IMR-90 (cell line): ENCODE measurements around the gene MACF1.

Experiments
- BHLHE40 ChIP-seq: fragments of 150-350 bp; IDR thresholded peaks from 2 replicates; pipeline ENCODE4 v1.6.1; 2016; ENCODE audit warnings: mild to moderate bottlenecking, low read depth, low read length
- CEBPB ChIP-seq: IDR thresholded peaks from 2 replicates; pipeline ENCODE4 v1.6.1; 2012; ENCODE audit warnings: low read depth, low read length, improper control_type of control experiment
- CHD1 ChIP-seq: IDR thresholded peaks from 2 replicates; pipeline ENCODE4 v1.6.1; 2012; ENCODE audit warnings: low read depth, low read length, improper control_type of control experiment
- FOS ChIP-seq: fragments of 150-350 bp; IDR thresholded peaks from 2 replicates; pipeline ENCODE4 v1.6.1; 2016; ENCODE audit warnings: low read depth, low read length
- MAFK ChIP-seq: IDR thresholded peaks from 2 replicates; pipeline ENCODE4 v1.6.1; 2012; ENCODE audit warnings: low read depth, low read length, improper control_type of control experiment
- MAZ ChIP-seq: IDR thresholded peaks from 2 replicates; pipeline ENCODE4 v1.6.1; 2012; ENCODE audit warnings: low read depth, mild to moderate bottlenecking, low read length, improper control_type of control experiment, moderate library complexity, borderline replicate concordance
- MXI1 ChIP-seq: IDR thresholded peaks from 2 replicates; pipeline ENCODE4 v1.6.1; 2012; ENCODE audit warnings: low read depth, mild to moderate bottlenecking, low read length, moderate library complexity, borderline replicate concordance
- NFE2L2 ChIP-seq: fragments of 150-350 bp; IDR thresholded peaks from 2 replicates; pipeline ENCODE4 v1.6.1; 2016; ENCODE audit warnings: low read depth, mild to moderate bottlenecking, low read length
- POLR2A ChIP-seq: IDR thresholded peaks from 2 replicates; pipeline ENCODE4 v1.6.1; 2012; ENCODE audit warnings: mild to moderate bottlenecking, low read depth, low read length
- RAD21 ChIP-seq: IDR thresholded peaks from 2 replicates; pipeline ENCODE4 v1.6.1; 2012; ENCODE audit warnings: low read length, improper control_type of control experiment
- RFX5 ChIP-seq: IDR thresholded peaks from 2 replicates; pipeline ENCODE4 v1.8.0; 2012; ENCODE audit warnings: low read depth, mild to moderate bottlenecking, low read length, moderate library complexity
- SMC3 ChIP-seq: fragments of 150-350 bp; IDR thresholded peaks from 2 replicates; pipeline ENCODE4 v1.6.1; 2016; ENCODE audit warnings: low read depth, mild to moderate bottlenecking, antibody characterized with exemption, low read length, moderate library complexity
- TF ChIP-seq, protein P1 (sequence below): conservative IDR thresholded peaks from 2 replicates; pipeline ENCODE4 v1.5.1; 2012; ENCODE audit warnings: mild to moderate bottlenecking, low read depth, low read length, improper control_type of control experiment
- TF ChIP-seq, protein P2 (sequence below): fragments of 150-350 bp; IDR thresholded peaks from 2 replicates; pipeline ENCODE4 v1.6.1; 2017; ENCODE audit warnings: mild to moderate bottlenecking, antibody characterized with exemption, low read length, low read depth

DNA sequence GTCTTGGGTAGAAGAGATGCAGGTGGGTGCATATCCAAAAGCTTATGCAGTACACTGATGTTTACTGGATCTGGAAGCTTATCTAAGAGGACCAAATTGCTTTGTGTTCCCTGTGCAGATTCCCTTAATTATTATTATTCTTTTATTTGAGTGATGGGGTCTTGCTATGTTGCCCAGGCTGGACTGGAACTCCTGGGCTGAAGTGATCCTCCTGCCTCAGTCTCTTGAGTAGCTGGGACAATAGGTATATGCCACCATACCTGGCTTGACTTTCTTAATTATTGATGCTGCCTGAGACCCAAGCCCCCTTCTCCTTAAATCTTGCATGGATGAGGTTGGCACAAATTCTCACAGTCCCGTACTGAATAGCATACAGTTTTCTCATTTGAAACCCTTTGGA lies 83.0 kb downstream of the MACF1 start:
- TF ChIP-seq POLR2A (no peak), MXI1 (no peak), RFX5 (no peak), MAFK (no peak), CHD1 (no peak), SMC3 (no peak), BHLHE40 (no peak), MAZ (no peak), RAD21 (no peak), FOS (no peak), CEBPB (no peak), NFE2L2 (no peak)
- TF ChIP-seq, protein P1, sequence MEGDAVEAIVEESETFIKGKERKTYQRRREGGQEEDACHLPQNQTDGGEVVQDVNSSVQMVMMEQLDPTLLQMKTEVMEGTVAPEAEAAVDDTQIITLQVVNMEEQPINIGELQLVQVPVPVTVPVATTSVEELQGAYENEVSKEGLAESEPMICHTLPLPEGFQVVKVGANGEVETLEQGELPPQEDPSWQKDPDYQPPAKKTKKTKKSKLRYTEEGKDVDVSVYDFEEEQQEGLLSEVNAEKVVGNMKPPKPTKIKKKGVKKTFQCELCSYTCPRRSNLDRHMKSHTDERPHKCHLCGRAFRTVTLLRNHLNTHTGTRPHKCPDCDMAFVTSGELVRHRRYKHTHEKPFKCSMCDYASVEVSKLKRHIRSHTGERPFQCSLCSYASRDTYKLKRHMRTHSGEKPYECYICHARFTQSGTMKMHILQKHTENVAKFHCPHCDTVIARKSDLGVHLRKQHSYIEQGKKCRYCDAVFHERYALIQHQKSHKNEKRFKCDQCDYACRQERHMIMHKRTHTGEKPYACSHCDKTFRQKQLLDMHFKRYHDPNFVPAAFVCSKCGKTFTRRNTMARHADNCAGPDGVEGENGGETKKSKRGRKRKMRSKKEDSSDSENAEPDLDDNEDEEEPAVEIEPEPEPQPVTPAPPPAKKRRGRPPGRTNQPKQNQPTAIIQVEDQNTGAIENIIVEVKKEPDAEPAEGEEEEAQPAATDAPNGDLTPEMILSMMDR: no peak
- TF ChIP-seq, protein P2, sequence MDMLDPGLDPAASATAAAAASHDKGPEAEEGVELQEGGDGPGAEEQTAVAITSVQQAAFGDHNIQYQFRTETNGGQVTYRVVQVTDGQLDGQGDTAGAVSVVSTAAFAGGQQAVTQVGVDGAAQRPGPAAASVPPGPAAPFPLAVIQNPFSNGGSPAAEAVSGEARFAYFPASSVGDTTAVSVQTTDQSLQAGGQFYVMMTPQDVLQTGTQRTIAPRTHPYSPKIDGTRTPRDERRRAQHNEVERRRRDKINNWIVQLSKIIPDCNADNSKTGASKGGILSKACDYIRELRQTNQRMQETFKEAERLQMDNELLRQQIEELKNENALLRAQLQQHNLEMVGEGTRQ: no peak
